Measurements from ENCODE around the gene PLCH2.
"Not testable (repeated sequence)": the region's sequence is repeated elsewhere in the genome, so short reads cannot be mapped to it uniquely, and the experiment has no call there.

The PLCH2 gene

GRCh38 chr1:2438641-2439040 lies 37.4 kb upstream of the PLCH2 start:
- Histone ChIP-seq H3K27ac (no peak overlapping the region), H3K4me3 (no peak overlapping the region)

DNA sequence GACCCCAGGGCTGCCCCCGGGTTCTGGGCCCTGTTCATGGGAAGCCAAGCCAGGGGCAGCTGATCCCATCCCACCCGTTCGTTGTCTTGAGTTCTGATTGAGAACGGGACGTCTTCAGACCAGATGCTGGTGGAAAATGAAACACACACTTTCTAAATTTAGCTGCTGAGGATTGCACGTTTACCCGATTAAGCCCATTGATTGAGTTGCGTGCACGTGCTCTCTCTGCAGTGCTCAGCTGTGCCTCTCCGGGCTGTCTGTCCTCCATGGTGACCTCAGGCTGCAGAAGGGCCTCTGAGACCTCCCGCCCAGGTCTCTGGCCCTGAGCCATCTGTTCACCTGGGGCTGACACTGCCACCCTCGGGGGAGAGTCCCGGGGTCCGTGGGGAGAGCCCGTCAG lies 36.7 kb upstream of the PLCH2 start:
- H3K27ac ChIP-seq, result no peak overlapping the region

DNA sequence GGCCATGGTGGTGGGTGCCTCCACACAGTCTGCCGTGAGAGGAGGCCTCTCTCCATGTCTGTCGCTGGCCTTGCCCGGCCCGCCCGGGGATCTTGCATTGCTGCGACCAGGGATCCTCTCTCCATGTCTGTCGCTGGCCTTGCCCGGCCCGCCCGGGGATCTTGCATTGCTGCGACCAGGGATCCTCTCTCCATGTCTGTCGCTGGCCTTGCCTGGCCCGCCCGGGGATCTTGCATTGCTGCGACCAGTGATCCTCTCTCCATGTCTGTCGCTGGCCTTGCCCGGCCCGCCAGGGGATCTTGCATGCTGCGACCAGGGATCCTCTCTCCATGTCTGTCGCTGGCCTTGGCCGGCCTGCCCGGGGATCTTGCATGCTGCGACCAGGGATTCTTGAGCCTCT lies 35.7 kb upstream of the PLCH2 start:
- not testable (repeated sequence) for H3K27ac ChIP-seq, H3K4me3 ChIP-seq

More for the DNA sequence above, 36.7 kb upstream of the PLCH2 start:
- H3K4me3 ChIP-seq, result no peak overlapping the region

GRCh38 chr1:2441746-2442145 lies 34.3 kb upstream of the PLCH2 start:
- H3K27ac ChIP-seq, result no peak overlapping the region

DNA sequence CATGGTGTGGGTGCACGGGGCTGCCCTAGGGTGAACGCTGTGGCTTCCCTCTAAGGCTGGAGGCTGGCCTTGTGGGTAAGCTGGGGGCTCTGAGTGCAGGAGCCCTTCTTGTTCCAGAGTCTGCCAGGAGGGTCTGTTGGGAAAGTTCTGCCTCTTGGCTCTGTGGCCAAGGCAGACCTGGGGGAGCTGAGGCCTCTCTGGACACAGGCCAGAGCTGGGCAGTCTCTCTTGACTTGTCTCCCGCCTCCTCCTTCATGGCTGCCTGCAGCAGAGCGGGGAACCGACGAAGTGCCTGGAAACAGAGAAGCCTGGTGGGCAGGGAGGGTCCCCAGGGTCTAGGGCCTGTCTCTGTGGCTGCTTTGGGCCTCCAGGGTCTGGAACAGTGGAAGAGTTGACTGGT lies 33.4 kb upstream of the PLCH2 start:
- no peak overlapping the region for H3K4me3 ChIP-seq
- no peak overlapping the region for H3K27ac ChIP-seq

More at GRCh38 chr1:2441746-2442145, 34.3 kb upstream of the PLCH2 start:
- no peak overlapping the region for H3K4me3 ChIP-seq

DNA sequence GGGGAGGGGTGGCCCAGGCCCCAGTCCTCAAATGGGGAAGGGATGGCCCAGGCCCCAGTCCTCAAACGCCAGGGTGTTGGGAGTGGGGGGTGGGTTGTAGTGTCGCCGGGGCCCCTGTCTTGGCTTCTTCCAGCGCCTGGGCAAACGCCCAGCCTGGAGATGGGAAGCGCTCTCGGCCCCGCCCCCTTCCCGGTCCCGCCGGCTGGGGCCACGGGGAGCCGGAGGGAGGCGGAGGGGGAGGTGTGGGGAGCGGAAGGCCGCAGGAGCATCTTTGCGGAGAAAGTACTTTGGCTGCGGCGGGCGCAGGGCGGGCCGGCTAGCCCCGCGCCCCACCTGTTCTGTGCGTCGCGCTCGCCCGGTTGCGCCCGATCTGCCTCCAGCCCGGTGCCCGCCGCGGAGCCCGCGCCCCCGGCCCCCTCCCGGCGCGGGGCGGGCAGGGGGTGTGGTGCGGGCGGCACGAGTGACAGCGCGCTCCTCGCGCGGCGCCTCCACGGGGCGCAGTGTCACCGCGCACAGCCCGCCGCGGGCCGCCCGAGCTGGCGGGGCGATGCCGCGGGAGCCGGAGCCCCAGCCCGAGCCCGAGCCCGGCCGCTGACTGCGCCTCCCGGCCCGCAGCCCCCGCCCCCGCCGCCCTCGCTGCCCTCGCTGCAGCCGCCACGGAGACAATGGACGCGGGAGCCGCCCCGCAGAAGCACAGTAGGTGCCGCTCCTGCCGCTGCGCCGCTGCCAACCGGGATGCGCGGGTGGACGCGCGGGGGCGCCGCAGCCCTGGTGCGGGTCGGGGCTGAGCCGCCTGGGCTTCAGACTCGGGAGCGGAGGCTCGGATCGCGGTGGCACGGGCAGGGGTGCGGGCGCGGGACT lies 32.6 kb upstream of the PLCH2 start:
- no peak overlapping the region for H3K4me3 ChIP-seq

DNA sequence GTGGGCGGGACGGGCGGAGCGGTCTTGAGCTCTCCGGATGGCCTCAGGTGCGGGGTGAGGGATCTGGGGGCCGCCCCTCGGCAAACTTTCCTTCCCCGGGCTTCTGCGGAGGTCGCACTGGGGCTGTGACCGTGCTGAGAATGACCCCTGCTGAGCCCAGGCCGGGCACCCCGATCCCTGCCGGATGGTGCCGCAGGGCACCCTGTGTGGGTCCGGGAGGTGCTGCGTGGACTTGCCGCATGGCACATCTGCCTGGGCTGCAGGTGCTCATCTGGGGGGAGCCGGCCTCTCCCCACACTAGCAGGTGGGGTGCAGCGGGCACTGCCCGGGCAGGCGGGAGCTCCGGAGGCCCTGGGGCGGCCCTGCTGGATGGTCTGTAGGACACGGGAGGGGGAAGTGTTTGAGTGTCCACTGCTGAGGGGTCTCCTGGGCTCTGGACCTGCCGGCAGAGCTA lies 31.9 kb upstream of the PLCH2 start:
- Histone ChIP-seq H3K4me3 (no peak overlapping the region), H3K27ac (no peak overlapping the region)

More for the DNA sequence above, 32.6 kb upstream of the PLCH2 start:
- H3K27ac ChIP-seq, result no peak overlapping the region

- H3K4me3 ChIP-seq, result no peak overlapping the region
- no peak overlapping the region for H3K27ac ChIP-seq
These were observed 30.8 kb upstream of the PLCH2 start for GRCh38 chr1:2445162-2445822.

- H3K27ac ChIP-seq, result no peak overlapping the region
These were observed 30.3 kb upstream of the PLCH2 start for GRCh38 chr1:2445823-2446215.

DNA sequence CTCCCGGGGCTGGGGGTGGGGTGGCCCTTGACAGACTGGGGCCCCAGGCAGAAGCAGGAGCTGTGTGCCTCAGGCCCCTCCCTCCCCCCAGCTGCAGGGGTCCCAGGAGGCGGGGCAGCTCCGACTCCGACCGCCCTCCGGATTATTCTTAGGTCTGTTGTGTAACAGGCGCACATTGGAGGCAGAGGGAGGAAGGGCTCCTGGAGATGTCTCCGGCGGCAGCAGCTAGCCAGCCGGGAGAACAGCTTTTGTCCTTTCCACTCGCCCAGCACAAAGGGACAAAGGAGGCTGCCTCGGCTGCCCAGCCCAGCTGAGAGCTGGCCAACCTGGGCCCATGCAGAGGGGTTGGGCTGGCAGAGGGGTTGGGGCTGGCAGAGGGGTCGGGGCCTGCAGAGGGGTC lies 29.7 kb upstream of the PLCH2 start:
- no peak overlapping the region for H3K27ac ChIP-seq
- H3K4me3 ChIP-seq, result no peak overlapping the region

More at GRCh38 chr1:2445823-2446215, 30.3 kb upstream of the PLCH2 start:
- H3K4me3 ChIP-seq, result no peak overlapping the region

DNA sequence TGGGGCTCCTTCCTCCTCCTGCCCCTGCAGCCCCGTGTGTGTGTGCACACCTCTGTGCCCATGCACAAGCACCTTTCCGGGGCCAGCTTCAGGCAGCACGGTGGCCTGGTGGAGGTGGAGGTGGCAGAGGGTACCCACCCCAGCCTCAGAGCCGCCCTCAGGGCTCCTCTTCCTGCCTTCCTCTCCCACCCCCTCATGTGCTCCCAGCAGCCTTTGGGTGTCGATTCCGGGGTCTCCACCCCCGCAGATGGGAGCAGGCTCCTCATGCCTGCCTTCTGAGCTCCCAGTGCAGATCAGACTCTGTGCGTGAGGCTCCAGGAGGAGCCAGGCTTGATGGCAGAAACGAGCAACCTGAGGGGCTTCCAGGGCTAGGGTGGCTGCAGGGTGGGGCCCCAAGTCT lies 29.2 kb upstream of the PLCH2 start:
- Histone ChIP-seq H3K27ac (no peak overlapping the region), H3K4me3 (no peak overlapping the region)

DNA sequence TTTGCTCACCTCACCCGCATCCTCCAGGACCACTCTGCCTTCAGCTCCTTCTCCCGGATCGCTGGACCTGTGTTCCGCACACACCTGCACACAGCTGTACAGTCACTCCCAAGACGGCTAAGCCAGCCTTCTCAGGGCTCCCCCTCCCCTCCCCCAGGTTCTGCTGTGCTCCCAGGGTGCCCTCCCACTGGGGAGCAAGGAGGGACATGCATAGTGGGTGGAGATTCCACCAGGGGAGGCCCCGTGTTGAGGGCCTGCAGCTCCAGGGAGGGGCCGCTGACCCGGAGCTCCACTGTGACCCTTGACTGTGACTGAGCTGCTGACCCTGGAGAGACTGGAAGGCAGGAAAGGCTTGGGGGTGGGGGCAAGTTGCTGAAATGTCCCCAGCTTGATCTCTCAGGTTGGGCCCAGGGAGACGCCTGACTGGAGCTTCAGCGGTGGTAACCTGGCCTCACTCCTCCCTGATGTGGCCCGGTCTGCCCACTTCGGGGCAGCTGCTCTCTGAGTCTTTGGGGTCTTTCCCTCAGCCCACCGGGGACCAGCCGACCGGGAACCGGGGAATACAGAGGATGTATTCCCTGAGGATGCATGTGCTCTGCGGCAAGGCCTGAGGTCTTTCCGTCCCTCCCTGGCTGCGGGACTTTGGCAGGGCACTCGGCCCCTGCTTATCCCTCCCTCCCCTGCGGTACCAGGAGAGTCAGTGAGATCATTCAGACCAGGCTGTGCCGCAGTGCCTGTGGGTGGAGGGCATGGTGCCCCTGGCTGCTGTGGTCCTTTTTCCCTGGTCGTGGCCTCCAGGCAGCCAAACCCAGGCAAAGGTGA lies 28.6 kb upstream of the PLCH2 start:
- H3K27ac ChIP-seq, result no peak overlapping the region
- H3K4me3 ChIP-seq, result no peak overlapping the region

- no peak overlapping the region for H3K27ac ChIP-seq
- no peak overlapping the region for H3K4me3 ChIP-seq
These were observed 28.0 kb upstream of the PLCH2 start for GRCh38 chr1:2448098-2448445.

- Histone ChIP-seq H3K27ac (no peak overlapping the region), H3K4me3 (no peak overlapping the region)
These were observed 26.2 kb upstream of the PLCH2 start for GRCh38 chr1:2449636-2450454.

DNA sequence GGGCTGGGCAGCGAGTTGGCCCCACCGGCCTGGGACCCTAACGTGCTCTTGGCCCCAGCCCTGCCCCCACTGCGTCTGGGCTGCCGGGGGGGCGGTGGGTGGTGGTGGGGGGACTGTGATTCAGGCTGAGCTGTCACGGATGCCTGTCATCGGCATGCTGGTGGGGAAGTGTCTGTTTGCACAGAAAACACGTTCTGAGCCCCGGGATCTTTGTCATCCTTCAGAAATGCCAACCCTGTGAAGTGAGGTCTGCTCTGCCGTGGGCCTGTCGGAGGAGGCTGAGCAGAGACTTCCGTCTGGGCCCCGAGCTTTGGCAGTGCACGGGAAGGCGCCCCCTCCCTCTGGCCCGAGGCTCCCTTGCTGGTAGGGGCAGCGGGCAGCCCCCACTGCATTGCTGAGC lies 24.3 kb upstream of the PLCH2 start:
- H3K27ac ChIP-seq, result no peak overlapping the region
- H3K4me3 ChIP-seq, result no peak overlapping the region

- Histone ChIP-seq H3K27ac (no peak overlapping the region), H3K4me3 (no peak overlapping the region)
These were observed 23.7 kb upstream of the PLCH2 start for GRCh38 chr1:2452201-2452931.

- H3K27ac ChIP-seq, result no peak overlapping the region
These were observed 23.2 kb upstream of the PLCH2 start for GRCh38 chr1:2452932-2453315.

GRCh38 chr1:2454227-2454626 lies 21.9 kb upstream of the PLCH2 start:
- no peak overlapping the region for H3K4me3 ChIP-seq
- no peak overlapping the region for H3K27ac ChIP-seq

More at GRCh38 chr1:2452932-2453315, 23.2 kb upstream of the PLCH2 start:
- no peak overlapping the region for H3K4me3 ChIP-seq

DNA sequence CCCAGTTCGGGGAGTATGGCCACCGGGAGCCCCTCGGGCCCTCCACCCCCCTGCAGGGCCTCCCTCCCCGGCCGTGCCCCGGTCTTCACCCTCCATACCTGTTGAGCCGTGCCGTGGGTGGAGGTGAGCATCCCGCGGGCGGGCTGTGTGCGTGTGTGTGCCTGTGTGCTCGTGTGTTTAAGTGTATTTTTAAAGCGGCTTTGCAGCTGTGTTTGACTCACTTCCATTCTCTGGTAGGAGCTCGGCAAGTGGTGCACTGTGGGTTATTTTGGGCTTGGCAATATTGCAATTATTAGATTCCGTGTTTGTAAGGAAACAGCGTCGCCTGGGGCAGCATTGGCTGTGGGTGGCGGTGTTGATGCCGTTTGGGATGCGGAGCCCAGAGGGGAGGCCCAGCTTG lies 20.3 kb upstream of the PLCH2 start:
- Histone ChIP-seq H3K4me3 (no peak overlapping the region), H3K27ac (no peak overlapping the region)
